Brain microvascular endothelial cell (primary cell): ENCODE data around the gene IGF2BP3.

Experiments used
- DNase-seq: peaks from one replicate; pipeline ENCODE4 v3.0.0-alpha.2; 2020
- H3K27ac ChIP-seq: fragments of 250-450 bp; sonication (Bioruptor Pico); 2 replicates; pipeline ENCODE4 v1.5.1; 2020; ENCODE audit warnings: mild to moderate bottlenecking, moderate library complexity
- H3K27me3 ChIP-seq: fragments of 250-450 bp; sonication (Bioruptor Pico); replicated peaks from 2 replicates; pipeline ENCODE4 v1.5.1; 2020; ENCODE audit warnings: mild to moderate bottlenecking
- H3K36me3 ChIP-seq: fragments of 250-450 bp; sonication (Bioruptor Pico); replicated peaks from 2 replicates; pipeline ENCODE4 v1.5.1; 2020; ENCODE audit warnings: mild to moderate bottlenecking
- H3K4me3 ChIP-seq: 2 replicates; pipeline ENCODE4 v1.5.1; 2011; ENCODE audit warnings: low read depth, mild to moderate bottlenecking, control low read depth, low read length, moderate library complexity
- in situ Hi-C: cut with HindIII; loops from 2 replicates; pipeline ENCODE4 v1.10.0; 2017; ENCODE audit warnings: low sequenced_read_pairs, low pct_ligation_motif_present
- TF ChIP-seq, protein P1 (sequence below): IDR thresholded peaks from 2 replicates; pipeline ENCODE4 v1.5.1; 2011; ENCODE audit warnings: low read depth, mild to moderate bottlenecking, moderate library complexity, low read length, control low read depth, inconsistent platforms; ENCODE audit errors: missing control alignments

The IGF2BP3 gene

GRCh38 chr7:23385140-23385539 is 85.2 kb downstream of the IGF2BP3 start:
- H3K4me3 ChIP-seq: no peak overlapping the region
- DNase-seq: no peak
- TF ChIP-seq, protein P1, sequence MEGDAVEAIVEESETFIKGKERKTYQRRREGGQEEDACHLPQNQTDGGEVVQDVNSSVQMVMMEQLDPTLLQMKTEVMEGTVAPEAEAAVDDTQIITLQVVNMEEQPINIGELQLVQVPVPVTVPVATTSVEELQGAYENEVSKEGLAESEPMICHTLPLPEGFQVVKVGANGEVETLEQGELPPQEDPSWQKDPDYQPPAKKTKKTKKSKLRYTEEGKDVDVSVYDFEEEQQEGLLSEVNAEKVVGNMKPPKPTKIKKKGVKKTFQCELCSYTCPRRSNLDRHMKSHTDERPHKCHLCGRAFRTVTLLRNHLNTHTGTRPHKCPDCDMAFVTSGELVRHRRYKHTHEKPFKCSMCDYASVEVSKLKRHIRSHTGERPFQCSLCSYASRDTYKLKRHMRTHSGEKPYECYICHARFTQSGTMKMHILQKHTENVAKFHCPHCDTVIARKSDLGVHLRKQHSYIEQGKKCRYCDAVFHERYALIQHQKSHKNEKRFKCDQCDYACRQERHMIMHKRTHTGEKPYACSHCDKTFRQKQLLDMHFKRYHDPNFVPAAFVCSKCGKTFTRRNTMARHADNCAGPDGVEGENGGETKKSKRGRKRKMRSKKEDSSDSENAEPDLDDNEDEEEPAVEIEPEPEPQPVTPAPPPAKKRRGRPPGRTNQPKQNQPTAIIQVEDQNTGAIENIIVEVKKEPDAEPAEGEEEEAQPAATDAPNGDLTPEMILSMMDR: no peak
- in situ Hi-C loops: no loop called here
- peaks cover 4% of the 10 kb centered on the region for H3K36me3 ChIP-seq
- H3K27me3 ChIP-seq: no peaks in the 10 kb centered on the region
- no peak overlapping the region for H3K27ac ChIP-seq

DNA sequence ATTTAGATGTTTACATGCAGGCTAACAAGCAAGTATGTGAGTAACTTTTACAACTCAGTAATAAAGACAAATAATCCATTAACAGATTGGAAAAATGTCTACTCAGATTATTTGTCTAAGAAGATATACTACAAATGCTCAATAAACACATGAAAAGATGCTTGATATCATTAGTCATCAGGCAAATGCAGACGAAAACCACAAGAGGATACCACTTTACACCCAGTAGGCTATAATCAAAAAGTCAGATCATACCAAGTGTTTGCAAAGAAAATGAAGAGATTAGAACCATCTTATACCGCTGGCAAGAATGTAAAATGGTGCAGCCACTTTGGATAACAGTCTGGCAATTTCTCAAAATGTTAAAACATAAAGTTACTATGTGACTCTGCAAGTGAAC is 87.1 kb downstream of the IGF2BP3 start:
- in situ Hi-C loops: no loop called here
- Histone ChIP-seq H3K36me3 (peaks cover 4% of the 10 kb centered on the region), H3K4me3 (no peak overlapping the region), H3K27ac (no peak overlapping the region), H3K27me3 (no peaks in the 10 kb centered on the region)
- TF ChIP-seq, protein P1: no peak
- peak; percentile 46 for DNase-seq

DNA sequence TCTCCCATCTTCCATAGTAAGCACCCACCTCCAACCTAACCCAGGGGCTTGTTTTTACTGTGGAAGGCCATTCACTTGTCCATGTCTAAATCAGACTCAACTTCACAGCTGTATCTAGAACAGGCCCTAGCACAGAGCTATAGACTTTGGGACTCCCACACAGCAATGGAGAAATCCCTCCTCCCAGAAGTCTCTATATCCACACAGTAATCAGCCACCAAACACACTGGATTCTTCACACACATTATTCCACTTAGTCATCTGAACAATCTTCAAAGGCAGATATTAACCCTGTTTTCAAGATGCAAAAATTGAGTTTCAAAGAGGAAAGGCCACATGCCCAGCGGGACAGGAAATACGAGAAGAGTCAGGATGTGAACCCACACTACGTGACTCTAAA is 89.3 kb downstream of the IGF2BP3 start:
- Histone ChIP-seq H3K27ac (no peak overlapping the region), H3K4me3 (no peak overlapping the region), H3K27me3 (no peaks in the 10 kb centered on the region), H3K36me3 (peaks cover 4% of the 10 kb centered on the region)
- TF ChIP-seq, protein P1: no peak
- in situ Hi-C loops: no loop called here
- DNase-seq: no peak

DNA sequence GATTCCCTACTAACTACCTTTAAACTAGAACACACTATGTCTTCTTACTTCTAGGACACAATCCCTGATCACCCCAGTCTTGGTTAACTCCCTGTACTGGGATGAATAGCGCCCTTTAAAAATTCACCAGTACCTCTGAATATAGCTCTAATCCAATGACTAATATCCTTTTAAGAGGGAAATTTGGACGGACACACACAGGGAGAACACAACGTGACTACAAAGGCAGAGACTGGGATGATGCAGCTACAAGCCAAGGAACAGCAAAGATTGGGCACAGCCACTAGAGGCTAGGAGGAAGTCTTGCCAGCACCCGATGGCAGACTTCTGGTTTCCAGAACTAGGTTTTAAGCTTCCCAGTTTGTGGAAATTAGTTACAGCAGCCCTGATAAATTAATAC is 89.7 kb downstream of the IGF2BP3 start:
- Histone ChIP-seq H3K36me3 (peaks cover 4% of the 10 kb centered on the region), H3K27me3 (no peaks in the 10 kb centered on the region), H3K27ac (no peak overlapping the region), H3K4me3 (no peak overlapping the region)
- DNase-seq: no peak
- TF ChIP-seq, protein P1: peak; percentile 6
- in situ Hi-C loops: no loop called here

DNA sequence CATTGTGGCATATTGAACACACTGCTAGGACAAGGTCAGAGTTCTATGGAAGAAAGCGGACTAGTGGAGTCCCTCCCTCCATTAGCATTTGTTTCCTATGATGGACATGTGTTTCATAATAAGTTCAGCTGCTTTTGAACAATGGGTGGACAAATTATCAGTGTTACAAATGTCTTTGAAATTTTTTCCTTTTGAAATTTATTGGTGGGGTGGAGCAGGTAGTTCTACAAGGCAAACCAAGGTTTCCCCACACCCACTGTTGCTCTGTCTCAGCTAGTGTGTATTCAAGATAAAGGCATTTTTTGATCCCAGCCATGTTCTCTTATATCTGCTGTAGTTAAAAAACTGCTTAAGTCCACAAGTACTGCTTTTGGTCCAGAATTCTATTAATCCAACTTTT is 91.3 kb downstream of the IGF2BP3 start:
- no peak overlapping the region for H3K4me3 ChIP-seq
- H3K27ac ChIP-seq: no peak overlapping the region
- DNase-seq: no peak
- H3K27me3 ChIP-seq: no peaks in the 10 kb centered on the region
- TF ChIP-seq, protein P1: no peak
- H3K36me3 ChIP-seq: peaks cover 4% of the 10 kb centered on the region
- in situ Hi-C loops: no loop called here

- Histone ChIP-seq H3K27me3 (no peaks in the 10 kb centered on the region), H3K36me3 (peaks cover 2% of the 10 kb centered on the region), H3K4me3 (no peak overlapping the region), H3K27ac (peak overlapping the region; percentile 50)
- in situ Hi-C loops: no loop called here
- TF ChIP-seq, protein P1: no peak
- DNase-seq: no peak
Measured at GRCh38 chr7:23377134-23377533, 93.2 kb downstream of the IGF2BP3 start.
